GM18507 (cell line): ENCODE data around the gene ITGA3.
"Not testable (repeated sequence)": the region's sequence is repeated elsewhere in the genome, so short reads cannot be mapped to it uniquely, and the experiment has no call there.

ENCODE experiments used
- DNase-seq: peaks from one replicate; pipeline ENCODE4 v3.0.0; 2011; ENCODE audit warnings: low read depth; ENCODE audit not compliant: insufficient read length; ENCODE audit errors: extremely low spot score
- FAIRE-seq: peaks from 2 replicates; lab custom pipeline; 2011; peaks lifted over from hg19 to GRCh38; lab: Jason Lieb, UNC

ITGA3 gene

DNA sequence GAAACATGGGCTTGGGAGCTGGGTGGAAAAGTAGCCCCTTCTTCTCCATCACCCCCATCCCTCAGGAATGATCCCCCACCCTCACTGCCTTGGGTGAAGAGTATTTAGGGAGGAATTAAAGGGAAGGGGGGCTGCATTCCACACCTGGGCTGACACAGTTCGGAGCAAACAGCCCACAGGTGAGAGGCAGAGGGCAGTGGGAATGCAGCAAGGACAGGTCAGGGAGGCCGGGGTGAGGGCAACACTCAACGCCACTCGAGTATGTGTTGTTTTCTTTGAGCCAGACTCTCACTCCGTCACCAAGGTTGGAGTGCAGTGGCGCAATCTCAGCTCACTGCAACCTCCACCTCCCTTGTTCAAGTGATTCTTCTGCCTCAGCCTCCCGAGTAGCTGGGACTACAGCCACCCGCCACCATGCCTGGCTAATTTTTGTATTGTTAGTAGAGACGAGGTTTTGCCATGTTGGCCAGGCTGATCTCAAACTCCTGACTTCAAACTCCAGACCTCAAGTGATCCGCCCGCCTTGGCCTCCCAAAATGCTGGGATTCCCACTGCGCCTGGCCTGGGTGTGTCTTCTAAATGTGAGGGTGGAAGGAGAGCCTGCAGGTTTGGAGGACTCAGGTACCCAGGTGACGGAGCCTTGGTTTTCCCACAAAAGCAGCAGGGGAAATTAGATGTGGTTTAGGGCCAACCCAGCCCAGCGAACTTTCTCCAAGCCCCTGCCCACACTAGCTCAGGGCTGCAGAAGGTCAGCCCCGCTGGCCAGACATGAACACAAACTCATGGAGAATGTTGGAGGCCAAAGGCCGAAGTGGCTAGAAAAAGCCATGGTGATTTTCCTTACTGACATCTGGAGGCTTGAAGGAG is 21.2 kb upstream of the ITGA3 start:
- FAIRE-seq (no peak), DNase-seq (no peak)

DNA sequence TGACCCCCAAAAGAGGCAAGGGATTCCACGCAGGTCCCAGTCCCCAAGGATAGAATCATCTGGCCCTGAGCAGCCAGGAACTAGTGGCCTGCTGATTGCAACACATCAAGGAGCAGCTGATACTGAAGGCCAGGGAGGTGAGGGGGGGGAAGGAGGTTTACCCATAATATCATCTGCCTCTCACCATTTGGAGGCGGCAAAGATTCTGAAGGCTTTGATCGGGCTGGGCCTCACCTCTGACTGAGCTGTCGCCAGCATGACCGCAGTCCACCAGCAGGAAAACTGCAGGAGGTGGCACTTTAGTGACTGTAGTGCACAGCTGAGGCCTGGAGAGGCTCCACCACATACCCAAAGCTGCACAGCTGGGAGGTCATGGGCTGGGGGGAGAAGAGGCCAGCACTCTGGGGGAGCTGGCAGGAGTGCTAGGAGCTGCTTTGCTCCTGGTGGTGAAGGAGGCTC is 20.5 kb upstream of the ITGA3 start:
- FAIRE-seq (no peak), DNase-seq (no peak)

- DNase-seq: no peak
- no peak for FAIRE-seq
Measured at GRCh38 chr17:50035945-50036344, 20.0 kb upstream of the ITGA3 start.

DNA sequence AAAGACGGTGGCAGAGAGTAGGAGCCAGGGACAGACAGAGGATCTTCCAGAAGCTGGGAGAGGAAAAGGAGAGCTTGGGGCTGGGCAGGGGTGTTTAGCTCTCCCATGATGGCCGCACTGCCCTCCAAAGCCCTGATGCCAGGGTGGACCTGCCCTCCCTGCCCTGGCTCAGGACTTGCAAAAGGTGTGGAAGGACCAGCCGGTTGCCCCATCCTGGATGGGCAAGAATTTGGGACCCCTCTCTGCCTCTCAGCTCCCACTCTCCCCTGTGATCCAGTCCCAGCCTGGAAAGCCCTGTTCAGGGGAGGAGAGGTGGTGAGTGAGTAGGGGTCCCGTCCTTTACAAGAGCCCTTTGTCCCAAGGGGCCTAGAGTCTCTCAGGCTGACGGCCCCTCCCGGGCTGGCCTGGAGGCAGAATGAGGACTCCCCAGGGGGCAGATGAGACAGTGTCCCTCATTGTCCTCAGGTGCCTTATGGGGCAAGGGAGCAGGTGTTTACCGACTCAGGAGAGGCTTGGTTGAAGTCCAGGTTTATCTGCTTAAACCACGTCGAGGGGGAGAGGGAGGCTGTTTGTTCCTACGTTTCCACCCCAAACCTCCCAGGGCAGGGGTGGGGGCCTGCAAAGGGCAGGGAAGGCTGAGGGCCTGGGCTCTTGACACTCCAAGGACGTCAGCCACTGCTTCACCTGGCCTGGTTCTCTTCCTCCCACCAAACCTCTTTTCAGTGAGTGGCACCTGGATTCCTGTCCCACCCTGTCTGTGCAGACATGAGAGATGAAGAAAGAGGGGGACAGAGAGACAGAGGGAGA is 19.3 kb upstream of the ITGA3 start:
- DNase-seq (no peak), FAIRE-seq (no peak)

- no peak for FAIRE-seq
- DNase-seq: no peak
Measured at GRCh38 chr17:50037321-50038107, 18.4 kb upstream of the ITGA3 start.

DNA sequence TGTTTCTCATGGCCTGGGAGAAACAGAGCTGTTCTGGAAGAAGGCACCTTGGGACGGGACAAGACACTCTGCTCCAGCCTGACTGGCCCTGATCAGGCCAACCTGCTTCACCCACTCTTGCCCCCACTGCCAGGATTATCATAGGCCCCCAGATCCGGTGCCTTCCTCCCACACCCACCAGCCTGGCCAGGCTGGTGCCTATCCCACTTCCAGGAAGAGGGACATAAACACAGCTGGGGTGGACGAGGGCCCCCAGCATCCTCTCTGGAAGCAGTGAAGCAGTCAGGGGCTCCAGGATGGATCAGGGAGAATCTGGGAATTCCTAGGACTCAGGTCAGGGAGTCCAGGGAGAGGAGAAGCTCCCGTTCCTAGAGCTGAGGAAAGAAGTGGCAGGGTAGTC is 16.9 kb upstream of the ITGA3 start:
- DNase-seq (no peak), FAIRE-seq (no peak)

GRCh38 chr17:50040496-50040895 is 15.4 kb upstream of the ITGA3 start:
- DNase-seq, FAIRE-seq: not testable (repeated sequence)

DNA sequence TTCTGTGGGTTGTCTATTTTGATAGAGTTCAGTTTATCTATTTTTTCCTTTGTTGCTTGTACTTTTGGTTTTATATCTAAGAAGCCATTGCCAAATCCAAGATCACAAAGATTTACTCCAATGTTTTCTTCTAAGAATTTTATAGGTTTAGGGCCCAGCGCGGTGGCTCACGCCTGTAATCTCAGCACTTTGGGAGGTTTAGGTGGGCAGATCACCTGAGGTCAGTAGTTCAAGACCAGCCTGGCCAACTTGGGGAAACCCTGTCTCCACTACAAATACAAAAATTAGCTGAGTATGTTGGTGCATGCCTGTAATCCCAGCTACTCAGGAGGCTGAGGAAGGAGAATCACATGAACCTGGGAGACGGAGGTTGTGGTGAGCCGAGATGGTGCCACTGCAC is 13.7 kb upstream of the ITGA3 start:
- no peak for FAIRE-seq
- DNase-seq: no peak

- DNase-seq (no peak), FAIRE-seq (no peak)
Measured at GRCh38 chr17:50043290-50044148, 12.4 kb upstream of the ITGA3 start.

DNA sequence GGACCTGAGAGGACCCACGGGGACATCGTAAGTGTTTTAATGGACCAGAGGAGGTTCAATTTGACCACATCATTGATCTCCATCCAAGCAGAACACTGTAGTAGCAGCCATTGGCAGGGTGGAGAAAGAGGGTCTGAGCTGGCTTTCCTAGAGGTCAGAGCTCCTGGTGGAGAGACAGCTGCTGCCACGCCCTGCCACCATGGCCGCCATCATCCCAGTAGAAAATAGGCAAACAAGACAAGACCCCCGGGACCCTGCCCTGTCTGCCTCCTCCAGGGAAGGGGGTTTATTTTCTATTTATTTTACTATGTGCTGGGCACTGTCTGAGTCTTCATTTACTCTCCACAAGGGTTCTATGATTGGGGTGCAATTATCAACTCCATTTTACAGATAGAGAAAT is 11.4 kb upstream of the ITGA3 start:
- FAIRE-seq: no peak

DNA sequence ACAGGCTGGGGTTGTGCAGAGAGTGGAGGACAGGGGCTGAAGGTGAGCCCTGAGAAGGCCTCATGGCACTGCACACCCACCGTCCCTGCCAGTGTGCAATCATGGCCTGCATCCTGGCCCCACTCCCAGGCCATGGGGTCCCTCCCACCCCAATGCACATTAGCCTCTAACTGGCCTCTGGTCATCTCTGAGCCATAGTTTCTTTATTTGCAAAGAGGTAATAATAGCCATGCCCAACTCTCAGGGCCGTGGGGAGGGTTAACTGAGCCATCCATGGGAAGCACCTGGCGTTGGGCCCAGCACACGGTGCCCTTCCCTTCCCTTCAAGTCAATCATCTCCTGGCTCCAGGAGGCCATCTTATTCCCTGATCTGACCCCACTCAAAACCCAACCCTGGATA is 10.8 kb upstream of the ITGA3 start:
- FAIRE-seq (no peak), DNase-seq (no peak)

More for the DNA sequence above, 11.4 kb upstream of the ITGA3 start:
- no peak for DNase-seq

- FAIRE-seq (no peak), DNase-seq (no peak)
Measured at GRCh38 chr17:50046179-50046578, 9.7 kb upstream of the ITGA3 start.

- no peak for FAIRE-seq
- no peak for DNase-seq
Measured at GRCh38 chr17:50046667-50047066, 9.2 kb upstream of the ITGA3 start.

GRCh38 chr17:50047083-50047482 is 8.8 kb upstream of the ITGA3 start:
- FAIRE-seq: no peak
- no peak for DNase-seq

DNA sequence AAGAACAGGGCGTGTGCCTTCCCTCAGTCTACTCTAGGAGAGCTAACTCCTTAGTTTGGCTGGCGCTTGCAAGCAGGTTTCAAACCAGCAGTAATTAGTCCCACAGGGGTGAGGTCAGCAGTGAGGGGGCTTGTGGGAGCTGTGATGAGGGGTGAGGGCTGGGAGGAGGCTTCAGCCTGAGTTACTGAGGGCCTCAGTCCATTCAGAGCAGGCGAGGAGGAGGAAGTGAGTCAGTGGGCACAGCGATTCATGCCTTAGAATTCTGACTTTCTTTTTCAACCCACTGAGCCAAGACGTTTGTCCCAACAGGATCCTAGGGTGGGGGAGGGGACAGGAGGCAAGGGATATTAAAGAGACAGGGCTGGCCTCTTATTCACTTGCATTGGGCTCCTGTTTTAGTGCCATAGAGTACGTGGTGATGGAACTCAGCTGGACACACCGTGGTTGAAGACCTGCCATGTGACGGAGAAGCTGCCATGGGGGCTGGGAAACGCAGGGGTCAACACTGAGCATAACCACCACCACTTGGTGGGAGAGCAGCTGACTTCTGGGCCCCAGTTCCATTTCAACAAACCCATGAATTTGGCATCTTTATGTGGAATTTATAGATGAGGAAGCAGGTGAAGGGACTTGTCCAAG is 8.3 kb upstream of the ITGA3 start:
- no peak for FAIRE-seq
- DNase-seq: no peak

DNA sequence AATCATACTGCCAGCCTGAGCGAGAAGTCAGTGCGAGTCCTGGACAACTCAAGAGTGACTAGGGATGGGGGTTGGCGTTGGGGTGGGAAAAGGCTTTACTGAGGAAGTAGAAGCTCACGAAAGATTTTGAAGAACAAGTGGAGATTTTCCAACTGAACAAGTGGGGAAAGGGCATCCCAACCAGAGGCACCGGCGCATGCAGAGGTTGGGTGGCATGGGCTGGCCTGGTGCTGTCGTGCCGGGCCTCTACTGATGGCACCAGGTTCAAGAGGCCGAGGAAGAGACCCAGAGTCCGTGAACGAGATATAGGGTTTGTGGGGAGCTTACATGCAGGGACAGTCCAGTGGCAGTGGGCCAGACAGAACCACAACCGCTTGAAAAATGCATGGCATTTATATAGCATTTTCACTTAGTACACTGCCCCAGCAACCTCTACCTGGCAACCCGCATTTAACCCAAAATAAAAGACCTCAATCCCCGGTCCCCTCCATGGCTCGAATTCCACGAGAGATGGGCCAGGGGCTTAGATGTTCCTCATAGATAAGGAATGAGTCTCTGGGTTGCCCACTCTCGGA is 7.7 kb upstream of the ITGA3 start:
- no peak for DNase-seq
- FAIRE-seq: no peak

DNA sequence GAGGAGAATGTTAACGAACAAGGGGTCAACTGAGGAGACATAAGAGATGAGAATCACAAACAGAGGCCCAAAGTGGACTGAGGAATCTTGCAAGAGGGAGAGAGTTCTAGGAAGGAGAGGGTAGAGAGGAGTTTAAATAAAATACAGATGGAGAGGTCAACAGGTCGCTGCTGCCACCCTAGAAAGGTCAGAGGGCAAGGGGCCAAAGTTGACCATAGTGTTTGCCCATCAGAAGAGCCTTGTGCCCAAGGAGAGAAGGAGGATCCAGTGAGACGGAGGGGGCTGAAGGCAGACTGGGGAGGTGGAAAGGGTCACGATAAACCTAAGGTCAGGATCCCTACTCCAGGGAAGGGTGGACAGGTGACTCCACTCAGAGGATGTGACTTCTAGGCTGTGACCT is 6.9 kb upstream of the ITGA3 start:
- DNase-seq (no peak), FAIRE-seq (no peak)

DNA sequence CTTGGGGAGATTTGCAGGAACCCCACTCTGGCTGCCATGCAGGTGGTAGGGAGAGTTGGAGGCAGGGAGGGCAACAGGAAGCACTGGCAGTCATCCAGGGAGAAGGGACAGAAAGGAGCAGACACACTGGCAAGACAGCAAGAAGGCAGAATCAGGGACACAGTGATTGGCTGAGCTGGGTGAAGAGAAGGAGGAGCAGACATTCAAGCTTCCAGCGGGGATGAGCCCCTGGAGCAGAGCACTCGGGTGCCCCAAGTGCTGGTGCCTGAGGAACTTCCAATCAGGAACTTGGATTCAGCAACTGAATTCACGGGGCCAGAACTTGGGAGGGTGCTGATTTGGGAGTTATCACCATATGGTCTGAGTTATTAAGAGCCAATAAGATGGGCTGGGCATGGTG is 6.3 kb upstream of the ITGA3 start:
- DNase-seq (no peak), FAIRE-seq (no peak)
